DND-41 (cell line): ENCODE measurements around the gene EIF4G3.

Source experiments
- ATAC-seq: fragments of 200-7000 bp; cut with Tn5 transposase; 3 replicates; pipeline ENCODE4 v1.9.1; 2021; ENCODE audit warnings: low read depth; ENCODE audit not compliant: insufficient read depth
- DNase-seq: peaks from one replicate; pipeline ENCODE4 v3.0.0-alpha.2; 2020
- H2AFZ ChIP-seq: 2 replicates; pipeline ENCODE4 v1.6.0; 2012; ENCODE audit warnings: low read depth, low read length
- H3K27ac ChIP-seq: 2 replicates; pipeline ENCODE4 v1.5.1; 2012; ENCODE audit warnings: low read length, inconsistent platforms
- H3K27me3 ChIP-seq: fragments of 200-600 bp; sonication (generic); 2 replicates; pipeline ENCODE4 v1.6.0; 2012; ENCODE audit warnings: low read length, mild to moderate bottlenecking, inconsistent platforms; ENCODE audit not compliant: insufficient read depth, poor library complexity
- H3K36me3 ChIP-seq: 2 replicates; pipeline ENCODE4 v1.5.1; 2012; ENCODE audit warnings: low read length, inconsistent platforms; ENCODE audit not compliant: insufficient read depth
- H3K4me1 ChIP-seq: 2 replicates; pipeline ENCODE4 v1.5.1; 2012; ENCODE audit warnings: mild to moderate bottlenecking, low read length; ENCODE audit not compliant: insufficient read depth
- H3K4me2 ChIP-seq: 2 replicates; pipeline ENCODE4 v1.6.0; 2012; ENCODE audit warnings: mild to moderate bottlenecking, moderate library complexity, low read length, inconsistent platforms; ENCODE audit not compliant: insufficient read depth
- H3K4me3 ChIP-seq, 2 experiments: fragments of 200-600 bp in 1 of 2; shearing (Covaris generic) in 1 of 2; 2 replicates each; pipeline ENCODE4 v1.5.1; 2012 to 2016; ENCODE audit warnings: inconsistent platforms in 2 of 2, low read length in 2 of 2, mild to moderate bottlenecking in 2 of 2, low read depth in 1 of 2, moderate library complexity in 1 of 2
- H3K79me2 ChIP-seq: 2 replicates; pipeline ENCODE4 v1.6.0; 2012; ENCODE audit warnings: low read length, inconsistent platforms; ENCODE audit not compliant: insufficient read depth
- H3K9ac ChIP-seq: 2 replicates; pipeline ENCODE4 v1.6.0; 2012; ENCODE audit warnings: low read depth, mild to moderate bottlenecking, inconsistent platforms, low read length, moderate library complexity
- H3K9me3 ChIP-seq: 2 replicates; pipeline ENCODE4 v1.5.1; 2012; ENCODE audit warnings: low read length, moderate library complexity, mild to moderate bottlenecking, inconsistent platforms; ENCODE audit not compliant: insufficient read depth, severe bottlenecking
- H4K20me1 ChIP-seq: 2 replicates; pipeline ENCODE4 v1.6.0; 2012; ENCODE audit warnings: low read length; ENCODE audit not compliant: insufficient read depth
- EZH2 ChIP-seq: IDR thresholded peaks from 3 replicates; pipeline ENCODE4 v1.6.1; 2012; ENCODE audit warnings: borderline replicate concordance, low read depth, mild to moderate bottlenecking, moderate library complexity, low read length, inconsistent platforms; ENCODE audit not compliant: severe bottlenecking
- TF ChIP-seq, protein P1 (sequence below): IDR thresholded peaks from 2 replicates; pipeline ENCODE4 v1.5.1; 2012; ENCODE audit warnings: borderline replicate concordance, low read length, moderate library complexity, mild to moderate bottlenecking; ENCODE audit not compliant: poor library complexity, severe bottlenecking; ENCODE audit errors: extremely low read depth

The EIF4G3 gene

GRCh38 chr1:20900056-20900455 lies 276.6 kb downstream of the EIF4G3 start:
- Histone ChIP-seq H3K4me3 (no peak overlapping the region), H3K9me3 (no peaks in the 10 kb centered on the region), H3K4me2 (no peak overlapping the region), H3K27me3 (no peaks in the 10 kb centered on the region), H4K20me1 (no peaks in the 10 kb centered on the region), H3K79me2 (no peaks in the 10 kb centered on the region), H2AFZ (no peak overlapping the region), H3K9ac (no peak overlapping the region), H3K4me1 (no peaks in the 10 kb centered on the region), H3K36me3 (peaks cover 20% of the 10 kb centered on the region; the same call in 1 of the 2 replicates), H3K27ac (no peak overlapping the region)
- no peak for DNase-seq
- TF ChIP-seq, protein P1, sequence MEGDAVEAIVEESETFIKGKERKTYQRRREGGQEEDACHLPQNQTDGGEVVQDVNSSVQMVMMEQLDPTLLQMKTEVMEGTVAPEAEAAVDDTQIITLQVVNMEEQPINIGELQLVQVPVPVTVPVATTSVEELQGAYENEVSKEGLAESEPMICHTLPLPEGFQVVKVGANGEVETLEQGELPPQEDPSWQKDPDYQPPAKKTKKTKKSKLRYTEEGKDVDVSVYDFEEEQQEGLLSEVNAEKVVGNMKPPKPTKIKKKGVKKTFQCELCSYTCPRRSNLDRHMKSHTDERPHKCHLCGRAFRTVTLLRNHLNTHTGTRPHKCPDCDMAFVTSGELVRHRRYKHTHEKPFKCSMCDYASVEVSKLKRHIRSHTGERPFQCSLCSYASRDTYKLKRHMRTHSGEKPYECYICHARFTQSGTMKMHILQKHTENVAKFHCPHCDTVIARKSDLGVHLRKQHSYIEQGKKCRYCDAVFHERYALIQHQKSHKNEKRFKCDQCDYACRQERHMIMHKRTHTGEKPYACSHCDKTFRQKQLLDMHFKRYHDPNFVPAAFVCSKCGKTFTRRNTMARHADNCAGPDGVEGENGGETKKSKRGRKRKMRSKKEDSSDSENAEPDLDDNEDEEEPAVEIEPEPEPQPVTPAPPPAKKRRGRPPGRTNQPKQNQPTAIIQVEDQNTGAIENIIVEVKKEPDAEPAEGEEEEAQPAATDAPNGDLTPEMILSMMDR: no peak
- TF ChIP-seq EZH2: no peak
- no peak for ATAC-seq

GRCh38 chr1:20899154-20899972 lies 277.3 kb downstream of the EIF4G3 start:
- TF ChIP-seq, protein P1: no peak
- no peak for TF ChIP-seq EZH2
- H3K9me3 ChIP-seq: no peaks in the 10 kb centered on the region
- peaks cover 24% of the 10 kb centered on the region; the same call in 1 of the 2 replicates for H3K36me3 ChIP-seq
- H4K20me1 ChIP-seq: no peaks in the 10 kb centered on the region
- H3K27me3 ChIP-seq: no peaks in the 10 kb centered on the region
- H3K79me2 ChIP-seq: no peaks in the 10 kb centered on the region
- H3K4me2 ChIP-seq: no peak overlapping the region
- H3K4me1 ChIP-seq: no peaks in the 10 kb centered on the region
- no peak for DNase-seq
- H3K4me3 ChIP-seq: no peak overlapping the region
- no peak overlapping the region for H2AFZ ChIP-seq
- no peak overlapping the region for H3K27ac ChIP-seq
- no peak for ATAC-seq
- H3K9ac ChIP-seq: no peak overlapping the region

DNA sequence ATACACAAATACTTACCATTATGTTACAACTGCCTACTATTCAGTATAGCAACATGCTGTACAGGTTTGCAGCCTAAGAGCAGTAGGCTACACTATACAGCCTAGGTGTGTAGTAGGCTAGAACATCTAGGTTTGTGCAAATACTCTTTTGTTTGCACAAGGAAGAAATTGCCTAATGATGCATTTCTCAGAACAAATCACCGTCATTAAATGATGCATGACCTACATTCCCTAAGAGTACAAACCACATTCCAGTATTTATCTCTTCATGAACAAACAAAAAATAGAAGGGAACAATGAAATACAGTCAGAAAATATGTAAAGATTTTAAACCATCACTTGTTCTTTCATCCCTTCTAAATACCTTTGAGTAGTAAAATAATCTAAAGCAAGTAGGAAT lies 279.9 kb downstream of the EIF4G3 start:
- Histone ChIP-seq H4K20me1 (no peaks in the 10 kb centered on the region), H3K9me3 (no peaks in the 10 kb centered on the region), H3K4me1 (no peaks in the 10 kb centered on the region), H3K36me3 (peaks cover 46% of the 10 kb centered on the region), H2AFZ (no peak overlapping the region), H3K27me3 (no peaks in the 10 kb centered on the region), H3K9ac (no peak overlapping the region), H3K79me2 (no peaks in the 10 kb centered on the region), H3K4me2 (no peak overlapping the region), H3K4me3 (no peak overlapping the region), H3K27ac (no peak overlapping the region)
- no peak for DNase-seq
- TF ChIP-seq, protein P1: no peak
- ATAC-seq: no peak

GRCh38 chr1:20893931-20894330 lies 282.8 kb downstream of the EIF4G3 start:
- Histone ChIP-seq H4K20me1 (no peaks in the 10 kb centered on the region), H3K79me2 (no peaks in the 10 kb centered on the region), H3K4me2 (no peak overlapping the region), H3K4me1 (no peaks in the 10 kb centered on the region), H3K36me3 (peaks cover 46% of the 10 kb centered on the region), H2AFZ (no peak overlapping the region), H3K4me3 (no peak overlapping the region), H3K27ac (no peak overlapping the region), H3K27me3 (no peaks in the 10 kb centered on the region), H3K9ac (no peak overlapping the region), H3K9me3 (no peaks in the 10 kb centered on the region)
- TF ChIP-seq, protein P1: no peak
- TF ChIP-seq EZH2: no peak
- no peak for DNase-seq
- ATAC-seq: no peak
